NCI-H748 (cell line): Measurements from ENCODE around the gene ANKRD39.

Experiments used
- DNase-seq: peaks from one replicate; lab custom pipeline; 2025; ENCODE audit not compliant: unreplicated experiment; lab: John Stamatoyannopoulos, UW

ANKRD39 gene

GRCh38 chr2:96859099-96859649, 1.4 kb upstream of the ANKRD39 start:
- DNase-seq, result no peak

- DNase-seq, result peak; percentile 48
These were observed 795 bp downstream of the ANKRD39 start for GRCh38 chr2:96856776-96857666.

GRCh38 chr2:96853321-96853720, 4.5 kb downstream of the ANKRD39 start:
- no peak for DNase-seq

- DNase-seq, result no peak
These were observed 5.1 kb downstream of the ANKRD39 start for GRCh38 chr2:96852667-96853066.

- no peak for DNase-seq
These were observed 9.6 kb downstream of the ANKRD39 start for GRCh38 chr2:96848264-96848663.

- DNase-seq, result no peak
These were observed 10.2 kb downstream of the ANKRD39 start for GRCh38 chr2:96847586-96847985.

GRCh38 chr2:96846825-96847224, 11.0 kb downstream of the ANKRD39 start:
- DNase-seq, result no peak

GRCh38 chr2:96844405-96844808, 13.4 kb downstream of the ANKRD39 start:
- no peak for DNase-seq

- no peak for DNase-seq
These were observed 14.1 kb downstream of the ANKRD39 start, which contains the start of gene ANKRD23 for GRCh38 chr2:96843538-96844268. Gene ANKRD23 (minus strand): TSS chr2:96844021. CDS start chr2:96843992, 29 bp downstream.

- DNase-seq, result no peak
These were observed 15.2 kb downstream of the ANKRD39 start for GRCh38 chr2:96842600-96842999.

GRCh38 chr2:96841701-96842495, 15.9 kb downstream of the ANKRD39 start:
- DNase-seq, result no peak

GRCh38 chr2:96839875-96840850, 17.7 kb downstream of the ANKRD39 start:
- no peak for DNase-seq

- no peak for DNase-seq
These were observed 18.4 kb downstream of the ANKRD39 start for GRCh38 chr2:96839293-96839874.

GRCh38 chr2:96838345-96839292, 19.2 kb downstream of the ANKRD39 start:
- DNase-seq, result no peak

GRCh38 chr2:96837575-96837974, 20.2 kb downstream of the ANKRD39 start:
- DNase-seq, result no peak

GRCh38 chr2:96835830-96836229, 22.0 kb downstream of the ANKRD39 start:
- DNase-seq, result no peak

- peak; percentile 5 for DNase-seq
These were observed 24.9 kb downstream of the ANKRD39 start for GRCh38 chr2:96832754-96833507.

GRCh38 chr2:96832408-96832753, 25.4 kb downstream of the ANKRD39 start:
- no peak for DNase-seq
